Bone marrow (tissue), 2 donors: ENCODE data around the gene EXOC6.
"Not testable (repeated sequence)": the region's sequence is repeated elsewhere in the genome, so short reads cannot be mapped to it uniquely, and the experiment has no call there.

Source experiments
- DNase-seq, 2 donors: peaks; one replicate each; lab custom pipeline; 2025; lab: John Stamatoyannopoulos, UW

EXOC6 gene

GRCh38 chr10:93081318-93081717 lies 233.0 kb downstream of the EXOC6 start:
- DNase-seq = no peak

DNA sequence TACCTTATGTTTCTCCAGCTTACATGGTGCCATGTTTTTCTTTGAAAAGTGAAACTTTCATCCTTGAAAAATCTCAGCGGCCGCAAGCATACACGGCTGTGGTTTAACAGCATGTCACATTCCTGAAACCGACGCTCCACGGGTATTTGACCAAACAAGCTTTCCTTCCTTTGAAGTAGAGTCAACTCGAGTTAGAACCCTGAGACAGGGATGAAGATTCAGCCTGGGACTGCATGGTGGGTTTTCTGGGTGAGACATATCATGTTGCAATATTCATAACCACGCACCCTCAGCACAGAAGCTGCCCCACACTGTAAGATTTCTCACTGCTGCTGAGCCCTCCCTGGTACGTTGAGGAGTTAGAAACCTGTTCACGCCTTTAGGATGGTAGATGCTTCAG lies 233.5 kb downstream of the EXOC6 start:
- DNase-seq = no peak

GRCh38 chr10:93083743-93084539 lies 235.6 kb downstream of the EXOC6 start:
- DNase-seq = no peak

DNA sequence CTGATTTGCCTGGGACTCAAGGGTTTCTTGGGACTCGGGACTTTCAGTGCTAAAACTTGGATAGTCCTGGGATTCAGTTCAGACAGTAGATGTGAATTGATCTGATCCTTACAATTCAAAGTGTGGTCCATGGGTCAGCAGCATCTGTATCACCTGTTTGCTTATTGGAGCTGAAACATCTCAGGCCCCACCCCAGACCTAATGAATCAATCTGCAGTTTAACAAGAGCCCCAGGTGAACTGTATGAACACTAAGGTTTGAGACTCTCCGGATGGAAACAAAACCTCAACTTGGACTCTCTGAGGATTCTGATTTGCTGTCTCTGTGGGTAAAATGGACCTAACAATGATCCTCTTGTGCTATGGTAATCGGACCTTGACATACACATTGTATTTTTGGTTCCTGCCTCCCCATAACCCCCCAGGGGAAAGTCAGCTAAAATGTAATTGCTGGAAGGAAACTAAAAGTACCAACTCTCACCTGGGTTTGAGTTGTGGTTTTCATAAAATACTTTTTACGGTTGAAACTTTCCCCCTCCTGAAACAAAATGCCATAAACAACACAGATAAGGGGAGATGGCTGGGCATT lies 237.0 kb downstream of the EXOC6 start:
- DNase-seq = no peak

DNA sequence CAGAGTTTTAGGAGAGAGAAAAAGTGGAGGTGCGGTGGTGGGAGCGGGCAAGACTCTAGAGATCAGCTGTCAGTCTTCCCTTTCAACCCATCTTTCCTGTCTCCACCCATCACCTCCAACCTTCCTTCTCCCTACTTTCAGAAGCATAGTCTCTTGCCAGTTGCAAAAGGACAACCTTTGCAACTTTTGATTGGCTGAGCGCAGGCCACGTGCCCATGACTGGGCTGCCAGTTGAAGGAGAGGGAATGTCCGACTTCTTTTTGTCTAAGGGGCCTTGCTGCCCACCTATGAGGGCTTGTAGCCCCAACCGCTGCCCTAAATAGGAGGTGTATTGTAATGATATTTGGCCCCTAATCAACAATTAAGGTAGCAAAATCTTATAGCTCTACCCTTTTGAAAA lies 238.0 kb downstream of the EXOC6 start:
- DNase-seq = no peak

DNA sequence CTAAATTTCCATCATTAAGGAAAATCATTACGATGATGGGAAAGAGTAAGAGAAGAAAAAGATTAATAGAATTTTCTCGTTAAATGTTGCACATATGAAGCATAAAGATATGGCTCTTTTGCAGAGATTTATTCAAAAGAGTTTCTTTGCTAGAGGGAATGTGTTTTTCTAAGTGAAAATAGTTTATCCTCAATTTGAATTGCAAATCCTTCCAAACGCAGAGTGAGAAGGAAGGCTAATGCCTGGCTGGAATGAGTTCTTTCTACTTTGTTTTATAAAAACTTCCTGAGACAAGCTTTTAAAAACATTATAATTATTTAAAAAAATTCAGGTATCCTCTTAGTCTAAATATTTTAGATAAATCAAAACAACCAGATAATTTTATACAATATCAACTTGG lies 239.5 kb downstream of the EXOC6 start:
- DNase-seq = no peak

DNA sequence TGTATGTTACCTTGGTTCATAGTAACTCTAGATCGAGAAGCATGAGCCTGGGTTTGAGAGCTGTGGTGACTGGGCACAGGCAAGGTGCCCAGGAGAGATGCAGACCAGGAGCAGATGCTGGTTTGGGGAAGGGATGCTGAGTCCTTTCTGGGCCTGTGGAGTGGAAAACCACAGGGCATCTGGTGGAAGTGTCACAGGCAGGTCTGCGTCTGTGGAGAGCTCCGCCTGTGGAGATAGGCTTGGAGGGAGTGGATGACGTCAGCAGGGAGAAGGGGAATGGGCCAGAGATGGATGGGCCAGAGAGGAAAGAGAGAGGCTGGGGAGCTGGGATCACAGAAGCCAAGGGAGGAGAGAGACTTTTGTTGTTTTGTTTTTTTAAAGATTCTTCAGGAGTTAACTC lies 240.1 kb downstream of the EXOC6 start:
- no peak for DNase-seq

DNA sequence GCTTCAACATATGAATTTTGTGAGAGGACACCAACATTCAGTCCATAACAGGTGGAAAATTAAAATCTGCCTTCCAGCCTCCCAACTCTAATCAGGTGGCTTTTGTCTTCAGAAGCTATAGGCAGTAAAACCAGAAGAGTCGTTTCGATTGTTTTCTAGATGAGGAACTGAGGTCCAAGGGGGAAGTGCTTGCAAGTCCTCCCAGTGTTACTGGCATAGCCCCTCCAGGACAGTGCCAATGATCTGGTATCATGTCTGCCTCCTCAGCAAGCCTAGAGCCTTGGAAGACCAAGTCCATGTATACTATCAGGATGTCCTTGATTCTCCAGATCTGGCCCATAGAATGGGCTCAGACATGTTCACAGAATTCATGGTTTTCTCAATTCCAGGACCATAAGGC lies 242.3 kb downstream of the EXOC6 start:
- no peak for DNase-seq

GRCh38 chr10:93091960-93092359 lies 243.6 kb downstream of the EXOC6 start:
- no peak for DNase-seq

- DNase-seq = no peak
Observed at GRCh38 chr10:93095225-93095624, 246.9 kb downstream of the EXOC6 start.

DNA sequence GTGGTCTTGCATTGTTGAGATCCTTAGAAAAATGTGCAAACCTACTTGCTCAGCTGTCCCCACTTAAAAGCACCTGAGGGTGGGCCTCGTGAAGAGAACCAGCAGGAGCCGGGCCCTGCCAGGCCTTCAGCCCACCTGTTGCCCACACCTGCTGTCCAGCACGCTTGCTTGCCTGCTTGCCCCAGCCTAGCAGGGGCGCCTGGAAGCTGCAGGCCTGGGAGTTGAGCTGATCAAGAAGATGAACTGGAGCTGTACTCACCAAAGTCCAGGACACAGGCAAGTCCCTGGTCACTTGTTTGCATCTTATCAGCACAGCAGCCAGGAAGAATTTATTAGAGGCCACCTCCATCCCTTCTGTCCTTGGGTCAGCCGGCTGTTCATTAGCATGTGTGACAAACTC lies 248.6 kb downstream of the EXOC6 start:
- DNase-seq = no peak

DNA sequence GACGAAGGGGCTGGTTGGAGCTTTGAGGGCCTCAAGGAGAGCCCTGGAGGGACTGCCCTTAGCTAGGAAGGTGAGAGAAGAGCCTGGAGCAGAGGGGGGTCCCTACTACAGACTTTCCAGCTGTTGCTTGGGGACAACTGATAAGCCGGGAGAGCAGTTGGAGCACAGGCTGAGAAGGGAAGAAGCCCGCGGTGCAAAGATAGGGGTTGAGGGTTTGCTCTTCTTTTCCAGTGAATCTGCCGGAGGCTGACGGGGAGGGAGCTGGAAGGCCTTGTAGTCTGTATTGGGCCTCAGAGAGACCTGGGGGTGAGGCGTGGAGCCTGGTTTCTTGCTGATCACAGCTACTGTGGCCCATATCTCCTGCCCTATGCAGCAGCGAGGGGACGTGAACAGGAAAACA lies 249.1 kb downstream of the EXOC6 start:
- DNase-seq = no peak

DNA sequence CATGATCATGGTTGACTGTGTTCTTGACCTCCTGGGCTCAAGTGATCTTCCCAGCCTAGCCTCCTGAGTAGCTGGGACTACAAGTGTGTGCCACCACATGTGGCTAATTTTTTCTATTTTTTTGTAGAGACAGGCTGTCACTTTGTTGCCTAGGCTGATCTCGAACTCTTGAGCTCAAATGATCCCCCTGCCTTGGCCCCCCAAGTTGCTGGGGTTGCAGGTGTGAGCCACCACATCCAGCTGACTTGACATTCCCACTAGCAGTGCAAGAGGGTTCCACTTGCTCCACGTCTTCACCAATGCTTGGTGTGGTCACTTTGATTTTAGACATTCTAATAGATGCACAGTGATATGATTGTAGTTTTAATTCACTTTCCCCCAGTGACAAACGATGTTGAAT lies 250.5 kb downstream of the EXOC6 start:
- no peak for DNase-seq

DNA sequence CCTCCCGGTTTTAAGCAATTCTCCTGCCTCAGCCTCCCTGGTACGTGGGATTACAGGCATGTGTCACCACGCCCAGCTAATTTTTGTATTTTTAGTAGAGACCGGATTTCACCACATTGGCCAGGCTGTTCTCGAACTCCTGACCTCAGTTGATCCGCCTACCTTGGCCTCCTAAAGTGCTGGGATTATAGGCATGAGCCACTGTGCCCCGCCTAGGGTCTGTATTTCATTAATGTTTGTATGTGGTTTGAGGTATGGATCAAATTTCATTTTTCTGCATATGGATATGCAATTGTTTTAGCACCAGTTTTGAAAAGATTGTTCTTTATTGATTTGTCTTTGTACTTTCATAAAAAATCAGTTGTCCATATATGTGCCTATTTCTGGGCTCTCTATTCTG lies 251.3 kb downstream of the EXOC6 start:
- DNase-seq = no peak

DNA sequence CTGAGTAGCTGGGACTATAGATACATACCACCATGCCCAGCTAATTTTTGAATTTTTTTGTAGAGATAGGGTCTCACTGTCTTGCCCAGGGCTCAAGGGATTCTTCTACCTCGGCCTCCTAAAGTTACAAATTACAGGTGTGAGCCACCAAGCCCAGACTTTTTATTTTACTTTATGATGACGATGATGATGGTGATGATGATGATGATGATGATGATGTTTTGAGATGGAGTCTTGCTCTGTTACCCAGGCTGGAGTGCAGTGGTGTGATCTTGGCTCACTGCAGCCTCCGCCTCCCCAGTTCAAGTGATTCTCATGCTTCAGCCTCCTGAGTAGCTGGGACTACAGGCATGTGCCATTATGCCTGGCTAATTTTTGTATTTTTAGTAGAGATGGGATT lies 252.8 kb downstream of the EXOC6 start:
- not testable (repeated sequence) for DNase-seq

- DNase-seq = no peak
Observed at GRCh38 chr10:93103953-93104352, 255.6 kb downstream of the EXOC6 start.

GRCh38 chr10:93106631-93107072 lies 258.3 kb downstream of the EXOC6 start:
- no peak for DNase-seq
